ENCODE results near the gene ST3GAL5. TPM values are rescaled to one million over a fixed set of nuclear protein-coding genes. Genes with fewer than 3 reads are reported as not detected.
"Not testable (repeated sequence)": the region's sequence is repeated elsewhere in the genome, so short reads cannot be mapped to it uniquely, and the experiment has no call there.

Gene ST3GAL5
- total RNA-seq = 10 to 100 TPM; 15.7 to 29.8 TPM
- 10 to 100 TPM in 1 of 2 donors, 1 to 10 TPM in 1; 3.3 to 15.8 TPM for polyA plus RNA-seq
- long read RNA-seq, donor 1, full-length matches to known transcripts = 13 of 20 reads
- long read RNA-seq, donor 1, partial matches to known transcripts = 3 of 20 reads
- long read RNA-seq, donor 1, other reads (novel, unspliced or antisense) = 4 of 20 reads
- long read RNA-seq, donor 2, full-length matches to known transcripts = 6 of 10 reads
- long read RNA-seq, donor 2, partial matches to known transcripts = 1 of 10 reads
- long read RNA-seq, donor 2, other reads (novel, unspliced or antisense) = 3 of 10 reads

GRCh38 chr2:85888684-85889626 is at the start of gene ST3GAL5:
TSS of gene ST3GAL5 (minus strand) at chr2:85888990. CDS start at chr2:85888905, 85 bp downstream.
- 0 to 1% methylated on average over 58 to 94 of the region's 94 CpGs for WGBS, 2 donors
- Histone ChIP-seq H3K27me3 (ENCODE audit: control insufficient read depth in 1 of 2, insufficient read depth in 2 of 2, low read length in 1 of 2) (no peaks in the 10 kb centered on the region), H3K4me3 (ENCODE audit: low read length in 2 of 2) (peak within 1 kb of the TSS; percentile 71 to 75), H3K9me3 (ENCODE audit: control insufficient read depth, low read length) (no peaks in the 10 kb centered on the region), H3K27ac (ENCODE audit: low read depth in 1 of 2, low read length in 2 of 2) (peak within 1 kb of the TSS; percentile 19 to 38), H3K36me3 (ENCODE audit: control insufficient read depth in 1 of 2, insufficient read depth in 2 of 2, low read length in 1 of 2) (no peaks in the 10 kb centered on the region), H3K4me1 (ENCODE audit: control insufficient read depth in 1 of 2, insufficient read depth in 2 of 2, low read length in 2 of 2) (no peaks in the 10 kb centered on the region)
- intact Hi-C loops (cut with DNase I) = loop anchor here (2.0 to 10.0 kb wide), 5 partner anchors 62 to 190 kb away; no protein-coding TSS in a partner anchor
- DNase-seq (peak; percentile 96 to 97), ATAC-seq (ENCODE audit: low FRiP score) (peak; percentile 93)

- H3K4me1 ChIP-seq (ENCODE audit: control insufficient read depth in 1 of 2, insufficient read depth in 2 of 2, low read length in 2 of 2) = no peaks in the 10 kb centered on the region
- H3K9me3 ChIP-seq (ENCODE audit: control insufficient read depth, low read length) = peaks cover 1% of the 10 kb centered on the region
- ATAC-seq (ENCODE audit: low FRiP score) = no peak
- intact Hi-C loops (cut with DNase I) = no loop called here
- no peak overlapping the region for H3K27ac ChIP-seq (ENCODE audit: low read depth in 1 of 2, low read length in 2 of 2)
- H3K27me3 ChIP-seq (ENCODE audit: control insufficient read depth in 1 of 2, insufficient read depth in 2 of 2, low read length in 1 of 2) = no peaks in the 10 kb centered on the region
- H3K36me3 ChIP-seq (ENCODE audit: control insufficient read depth in 1 of 2, insufficient read depth in 2 of 2, low read length in 1 of 2) = no peaks in the 10 kb centered on the region
- WGBS, 2 donors = 95% methylated on average over 2 of the region's 2 CpGs
- no peak for DNase-seq
- H3K4me3 ChIP-seq (ENCODE audit: low read length in 2 of 2) = no peak overlapping the region
These were observed 49.7 kb upstream of the ST3GAL5 start for GRCh38 chr2:85938456-85938855.

GRCh38 chr2:85937069-85937439 is 48.3 kb upstream of the ST3GAL5 start:
- Histone ChIP-seq H3K27me3 (ENCODE audit: control insufficient read depth in 1 of 2, insufficient read depth in 2 of 2, low read length in 1 of 2) (no peaks in the 10 kb centered on the region), H3K36me3 (ENCODE audit: control insufficient read depth in 1 of 2, insufficient read depth in 2 of 2, low read length in 1 of 2) (no peaks in the 10 kb centered on the region), H3K4me3 (ENCODE audit: low read length in 2 of 2) (no peak overlapping the region), H3K4me1 (ENCODE audit: control insufficient read depth in 1 of 2, insufficient read depth in 2 of 2, low read length in 2 of 2) (no peaks in the 10 kb centered on the region), H3K9me3 (ENCODE audit: control insufficient read depth, low read length) (no peaks in the 10 kb centered on the region), H3K27ac (ENCODE audit: low read depth in 1 of 2, low read length in 2 of 2) (no peak overlapping the region)
- intact Hi-C loops (cut with DNase I) = no loop called here
- 82 to 88% methylated on average over 5 of the region's 5 CpGs for WGBS, 2 donors
- DNase-seq = no peak
- ATAC-seq (ENCODE audit: low FRiP score) = no peak

- Histone ChIP-seq H3K9me3 (ENCODE audit: control insufficient read depth, low read length) (no peaks in the 10 kb centered on the region), H3K4me3 (ENCODE audit: low read length in 2 of 2) (no peak overlapping the region), H3K27me3 (ENCODE audit: control insufficient read depth in 1 of 2, insufficient read depth in 2 of 2, low read length in 1 of 2) (no peaks in the 10 kb centered on the region), H3K36me3 (ENCODE audit: control insufficient read depth in 1 of 2, insufficient read depth in 2 of 2, low read length in 1 of 2) (no peaks in the 10 kb centered on the region), H3K27ac (ENCODE audit: low read depth in 1 of 2, low read length in 2 of 2) (no peak overlapping the region), H3K4me1 (ENCODE audit: control insufficient read depth in 1 of 2, insufficient read depth in 2 of 2, low read length in 2 of 2) (no peaks in the 10 kb centered on the region)
- DNase-seq (no peak), ATAC-seq (ENCODE audit: low FRiP score) (no peak)
- 97 to 98% methylated on average over 20 to 22 of the region's 22 CpGs for WGBS, 2 donors
- intact Hi-C loops (cut with DNase I) = no loop called here
These were observed 47.8 kb upstream of the ST3GAL5 start for GRCh38 chr2:85936421-85937068.

- H3K36me3 ChIP-seq (ENCODE audit: control insufficient read depth in 1 of 2, insufficient read depth in 2 of 2, low read length in 1 of 2) = no peaks in the 10 kb centered on the region
- no peaks in the 10 kb centered on the region for H3K4me1 ChIP-seq (ENCODE audit: control insufficient read depth in 1 of 2, insufficient read depth in 2 of 2, low read length in 2 of 2)
- H3K27me3 ChIP-seq (ENCODE audit: control insufficient read depth in 1 of 2, insufficient read depth in 2 of 2, low read length in 1 of 2) = no peaks in the 10 kb centered on the region
- intact Hi-C loops (cut with DNase I) = no loop called here
- WGBS, 2 donors = 81 to 85% methylated on average over 3 of the region's 3 CpGs
- ATAC-seq (ENCODE audit: low FRiP score) (no peak), DNase-seq (no peak)
- H3K4me3 ChIP-seq (ENCODE audit: low read length in 2 of 2) = no peak overlapping the region
- no peak overlapping the region for H3K27ac ChIP-seq (ENCODE audit: low read depth in 1 of 2, low read length in 2 of 2)
- no peaks in the 10 kb centered on the region for H3K9me3 ChIP-seq (ENCODE audit: control insufficient read depth, low read length)
These were observed 47.0 kb upstream of the ST3GAL5 start for GRCh38 chr2:85935746-85936208.

GRCh38 chr2:85935170-85935745 is 46.5 kb upstream of the ST3GAL5 start:
- Histone ChIP-seq H3K4me3 (ENCODE audit: low read length in 2 of 2) (no peak overlapping the region), H3K9me3 (ENCODE audit: control insufficient read depth, low read length) (no peaks in the 10 kb centered on the region), H3K36me3 (ENCODE audit: control insufficient read depth in 1 of 2, insufficient read depth in 2 of 2, low read length in 1 of 2) (no peaks in the 10 kb centered on the region), H3K4me1 (ENCODE audit: control insufficient read depth in 1 of 2, insufficient read depth in 2 of 2, low read length in 2 of 2) (no peaks in the 10 kb centered on the region), H3K27me3 (ENCODE audit: control insufficient read depth in 1 of 2, insufficient read depth in 2 of 2, low read length in 1 of 2) (no peaks in the 10 kb centered on the region), H3K27ac (ENCODE audit: low read depth in 1 of 2, low read length in 2 of 2) (no peak overlapping the region)
- ATAC-seq (ENCODE audit: low FRiP score) = no peak
- 82 to 84% methylated on average over 6 of the region's 6 CpGs for WGBS, 2 donors
- intact Hi-C loops (cut with DNase I) = no loop called here
- DNase-seq = no peak

- intact Hi-C loops (cut with DNase I) = no loop called here
- Histone ChIP-seq H3K9me3 (ENCODE audit: control insufficient read depth, low read length) (no peaks in the 10 kb centered on the region), H3K36me3 (ENCODE audit: control insufficient read depth in 1 of 2, insufficient read depth in 2 of 2, low read length in 1 of 2) (no peaks in the 10 kb centered on the region), H3K27ac (ENCODE audit: low read depth in 1 of 2, low read length in 2 of 2) (no peak overlapping the region), H3K4me3 (ENCODE audit: low read length in 2 of 2) (no peak overlapping the region), H3K4me1 (ENCODE audit: control insufficient read depth in 1 of 2, insufficient read depth in 2 of 2, low read length in 2 of 2) (no peaks in the 10 kb centered on the region), H3K27me3 (ENCODE audit: control insufficient read depth in 1 of 2, insufficient read depth in 2 of 2, low read length in 1 of 2) (no peaks in the 10 kb centered on the region)
- ATAC-seq (ENCODE audit: low FRiP score) (no peak), DNase-seq (no peak)
- WGBS, 2 donors = 51 to 56% methylated on average over 7 of the region's 7 CpGs
These were observed 45.2 kb upstream of the ST3GAL5 start for GRCh38 chr2:85933753-85934594.

GRCh38 chr2:85931151-85931550 is 42.4 kb upstream of the ST3GAL5 start:
- H3K27me3 ChIP-seq (ENCODE audit: control insufficient read depth in 1 of 2, insufficient read depth in 2 of 2, low read length in 1 of 2); H3K9me3 ChIP-seq (ENCODE audit: control insufficient read depth, low read length); H3K4me1 ChIP-seq (ENCODE audit: control insufficient read depth in 1 of 2, insufficient read depth in 2 of 2, low read length in 2 of 2); ATAC-seq (ENCODE audit: low FRiP score); intact Hi-C loops (cut with DNase I); DNase-seq; H3K4me3 ChIP-seq (ENCODE audit: low read length in 2 of 2); H3K27ac ChIP-seq (ENCODE audit: low read depth in 1 of 2, low read length in 2 of 2); H3K36me3 ChIP-seq (ENCODE audit: control insufficient read depth in 1 of 2, insufficient read depth in 2 of 2, low read length in 1 of 2): not testable (repeated sequence)
- 89 to 94% methylated on average over 7 of the region's 7 CpGs for WGBS, 2 donors
